Activated CD4-positive, CD25-positive, alpha-beta regulatory T cell treated with anti-CD3 and anti-CD28 coated beads, Interleukin-2, amount 50 U/mL, for 16 hours (primary cell): ENCODE data around the gene VSTM2L.

Experiments used
- DNase-seq: peaks from one replicate; pipeline ENCODE4 v3.0.0-alpha.2; 2020; ENCODE audit warnings: low read depth, low spot score

Gene VSTM2L

GRCh38 chr20:37936451-37936850 is 33.5 kb downstream of the VSTM2L start:
- no peak for DNase-seq

GRCh38 chr20:37937686-37938085 is 34.8 kb downstream of the VSTM2L start:
- no peak for DNase-seq

DNA sequence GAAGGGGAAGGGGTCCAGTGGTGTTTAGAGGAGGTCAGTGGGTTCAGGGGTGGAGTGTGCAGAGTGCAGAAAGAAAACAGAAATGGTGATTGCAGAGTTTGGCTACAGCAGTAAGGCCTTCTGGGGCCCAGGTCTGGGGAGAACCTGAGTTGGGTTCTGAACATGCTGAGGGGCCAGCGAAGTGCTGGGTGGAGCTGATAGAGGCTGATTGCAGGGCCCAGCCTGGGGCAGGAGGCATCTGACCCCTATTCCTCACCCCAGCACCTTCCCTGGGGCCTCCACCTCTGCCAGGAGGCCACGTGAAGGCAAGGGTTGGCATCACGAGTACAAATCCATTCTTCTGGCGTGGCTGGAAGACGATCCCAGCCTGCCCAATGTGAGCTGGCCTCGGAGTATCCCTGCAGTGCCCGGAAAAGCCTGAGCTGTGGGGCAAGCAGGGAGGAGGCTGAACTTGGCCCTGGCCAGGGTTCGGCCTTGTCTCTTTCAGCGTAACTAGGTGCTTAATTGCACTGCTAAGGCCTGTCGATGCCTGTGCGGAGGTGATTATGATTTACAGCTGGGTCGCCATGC is 35.3 kb downstream of the VSTM2L start:
- DNase-seq: no peak

GRCh38 chr20:37938954-37939353 is 36.0 kb downstream of the VSTM2L start:
- no peak for DNase-seq

- no peak for DNase-seq
Measured at GRCh38 chr20:37939701-37940560, 37.0 kb downstream of the VSTM2L start.

- DNase-seq: no peak
Measured at GRCh38 chr20:37940858-37941257, 37.9 kb downstream of the VSTM2L start.

- no peak for DNase-seq
Measured at GRCh38 chr20:37941332-37941731, 38.4 kb downstream of the VSTM2L start.

DNA sequence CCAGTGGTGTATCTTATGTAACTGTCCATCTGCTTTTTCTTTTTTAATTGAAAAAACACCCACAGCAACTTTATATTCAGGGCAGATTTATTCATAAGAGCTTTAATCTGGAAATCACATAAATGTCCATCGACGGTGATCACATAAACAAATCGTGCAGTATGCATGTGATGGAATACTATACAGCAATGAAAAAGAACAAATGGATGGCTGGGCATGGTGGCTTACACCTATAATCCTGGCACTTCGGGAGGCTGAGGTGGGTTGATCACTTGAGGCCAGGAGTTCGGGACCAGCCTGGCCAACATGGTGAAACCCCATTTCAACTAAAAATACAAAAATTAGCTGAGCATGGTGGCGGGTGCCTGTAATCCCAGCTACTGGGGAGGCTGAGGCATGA is 39.1 kb downstream of the VSTM2L start:
- no peak for DNase-seq

GRCh38 chr20:37943033-37943432 is 40.1 kb downstream of the VSTM2L start:
- DNase-seq: no peak

DNA sequence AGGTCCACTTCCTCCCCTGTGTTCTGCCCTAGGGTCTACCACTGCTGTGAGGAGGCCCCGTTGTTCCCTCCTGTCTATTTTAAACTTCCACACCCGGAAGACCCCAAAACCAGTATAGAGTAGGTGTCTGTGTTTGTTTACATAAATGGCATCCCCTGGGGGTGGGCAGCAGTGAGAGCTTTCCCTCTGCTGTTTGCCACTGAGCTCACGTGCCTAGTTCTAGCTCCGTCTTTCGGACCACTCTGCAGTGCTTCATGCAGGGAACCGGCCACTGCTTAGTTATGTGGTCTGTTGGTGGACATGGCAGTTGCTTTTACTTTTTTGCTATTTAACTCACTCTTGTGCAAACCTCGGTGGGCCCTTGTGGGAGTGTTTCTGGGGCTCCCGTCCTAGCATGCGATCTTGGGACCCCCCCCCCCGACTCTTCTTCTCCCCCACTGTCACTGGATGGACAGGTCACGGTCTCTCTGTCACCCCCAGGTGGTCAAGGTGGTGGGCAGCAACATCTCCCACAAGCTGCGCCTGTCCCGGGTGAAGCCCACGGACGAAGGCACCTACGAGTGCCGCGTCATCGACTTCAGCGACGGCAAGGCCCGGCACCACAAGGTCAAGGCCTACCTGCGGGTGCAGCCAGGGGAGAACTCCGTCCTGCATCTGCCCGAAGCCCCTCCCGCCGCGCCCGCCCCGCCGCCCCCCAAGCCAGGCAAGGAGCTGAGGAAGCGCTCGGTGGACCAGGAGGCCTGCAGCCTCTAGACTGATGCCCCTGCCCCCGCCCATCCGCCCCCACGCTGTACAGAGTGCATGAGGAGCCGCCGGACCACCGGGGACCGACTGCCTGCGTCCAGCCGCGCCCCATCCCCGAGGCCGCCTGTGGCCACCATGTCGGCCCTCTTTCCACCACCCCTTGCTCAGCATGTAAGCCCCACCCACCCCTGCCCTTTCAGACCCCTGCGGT is 40.9 kb downstream of the VSTM2L start:
- no peak for DNase-seq

DNA sequence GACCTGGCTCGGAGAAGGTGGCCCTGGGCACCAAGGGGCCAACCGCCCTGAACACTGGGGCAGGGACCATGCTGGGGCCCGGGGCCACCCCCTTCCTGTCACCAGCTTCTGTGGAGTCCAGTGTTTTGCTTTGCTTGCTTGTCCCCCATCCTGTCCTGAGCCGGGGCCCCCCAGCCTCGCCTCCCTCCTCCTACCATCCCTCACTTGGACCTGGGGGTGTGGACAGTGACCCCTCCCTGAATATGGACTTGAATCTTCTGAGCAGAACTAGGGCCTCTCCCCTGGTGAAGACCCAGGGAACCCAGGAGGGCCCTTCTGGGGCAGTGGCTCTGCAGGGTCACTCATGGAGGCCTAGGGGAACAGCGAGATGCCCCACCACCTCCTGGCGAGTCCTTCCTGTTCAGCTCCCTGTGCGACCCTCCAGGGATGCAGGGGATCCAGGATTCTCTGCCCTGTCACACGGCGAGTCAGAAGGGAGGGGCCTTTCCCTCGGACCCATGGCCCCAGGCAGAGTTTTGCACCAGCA is 41.6 kb downstream of the VSTM2L start:
- DNase-seq: no peak

DNA sequence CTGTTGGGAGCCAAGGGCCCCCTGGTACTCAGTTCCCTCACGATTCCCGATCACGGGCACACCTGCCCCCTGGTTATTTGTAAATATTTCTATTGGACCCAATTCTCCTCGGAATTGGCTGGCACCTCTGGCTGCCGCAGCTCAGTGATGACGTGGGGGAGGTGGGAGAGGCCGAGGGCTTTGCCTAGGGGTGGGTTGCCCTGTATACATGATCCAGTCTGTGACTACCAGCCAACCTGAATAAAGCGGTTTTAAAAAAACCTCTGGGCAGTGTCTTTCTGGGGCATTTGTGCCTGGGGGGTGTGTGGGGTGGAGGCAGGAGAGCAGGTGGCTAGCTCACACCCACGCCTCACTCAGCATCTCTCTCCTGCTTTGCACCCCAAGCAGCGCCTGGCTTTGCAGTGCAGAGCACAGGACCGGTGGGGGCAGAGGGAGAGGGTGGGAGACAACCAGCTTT is 42.2 kb downstream of the VSTM2L start:
- no peak for DNase-seq

- no peak for DNase-seq
Measured at GRCh38 chr20:37946946-37947345, 44.0 kb downstream of the VSTM2L start.

- no peak for DNase-seq
Measured at GRCh38 chr20:37947943-37948342, 45.0 kb downstream of the VSTM2L start.

GRCh38 chr20:37948956-37949355 is 46.0 kb downstream of the VSTM2L start:
- DNase-seq: no peak

DNA sequence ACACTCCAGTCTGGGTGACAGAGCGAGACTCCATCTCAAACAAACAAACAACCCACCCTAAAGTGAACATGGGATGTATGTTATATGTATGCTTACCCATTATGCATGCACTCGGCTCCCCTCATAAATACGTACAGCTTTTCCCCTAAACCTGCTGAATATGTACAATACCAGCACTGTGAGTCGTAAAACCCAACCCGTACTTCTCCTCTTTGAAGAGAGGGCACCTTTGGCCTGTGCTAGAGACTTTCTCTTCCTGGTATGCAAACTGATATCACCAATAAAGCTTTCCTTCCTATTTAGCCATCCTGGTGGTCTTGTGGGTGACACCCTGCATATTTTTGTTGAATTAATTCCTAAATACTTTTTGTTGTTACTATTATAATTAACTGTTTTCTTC is 51.3 kb downstream of the VSTM2L start:
- no peak for DNase-seq

- no peak for DNase-seq
Measured at GRCh38 chr20:37954626-37955025, 51.7 kb downstream of the VSTM2L start.

DNA sequence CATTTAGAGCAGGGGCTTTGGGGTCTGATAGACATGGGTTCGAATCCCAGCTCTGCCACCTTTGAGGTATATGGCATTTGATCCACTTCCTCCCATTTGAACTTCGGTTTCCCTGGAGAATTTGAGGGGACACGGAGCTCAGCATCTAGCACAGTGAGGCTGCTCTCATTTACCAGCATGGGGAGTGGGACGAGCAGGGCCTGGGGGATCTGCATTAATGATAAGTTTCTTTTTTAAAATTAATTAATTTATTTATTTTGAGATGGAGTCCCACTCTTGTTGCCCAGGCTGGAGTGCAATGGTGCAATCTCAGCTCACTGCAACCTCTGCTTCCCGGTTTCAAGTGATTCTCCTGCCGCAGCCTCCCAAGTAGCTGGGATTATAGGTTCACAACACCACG is 52.6 kb downstream of the VSTM2L start:
- DNase-seq: no peak

DNA sequence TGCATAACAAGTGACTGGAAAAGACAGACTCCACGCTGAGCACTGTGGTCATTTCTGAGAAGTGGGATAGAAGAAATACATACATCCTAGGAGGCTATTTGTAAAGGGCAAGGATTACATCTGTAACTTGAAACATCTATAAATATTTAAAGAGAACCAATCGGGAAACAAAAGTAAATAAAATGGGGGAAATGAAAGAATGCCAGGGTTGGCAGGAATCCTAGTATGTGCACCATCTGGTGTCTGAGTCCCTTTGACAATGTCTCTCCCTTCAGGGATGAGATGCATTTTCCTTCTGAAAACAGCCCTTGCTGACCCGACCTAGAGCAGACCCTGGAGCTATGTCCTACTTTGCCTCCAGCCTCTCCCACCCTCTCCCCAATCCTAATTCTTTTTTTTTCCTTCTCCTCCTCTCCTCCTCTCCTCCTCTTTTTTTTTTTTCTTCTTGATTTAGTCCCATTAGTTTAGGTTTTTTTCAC is 53.2 kb downstream of the VSTM2L start:
- DNase-seq: no peak

- DNase-seq: no peak
Measured at GRCh38 chr20:37958856-37959520, 56.1 kb downstream of the VSTM2L start.

- no peak for DNase-seq
Measured at GRCh38 chr20:37961066-37961465, 58.1 kb downstream of the VSTM2L start.
